ENCODE results near the gene CD101.

Gene CD101

DNA sequence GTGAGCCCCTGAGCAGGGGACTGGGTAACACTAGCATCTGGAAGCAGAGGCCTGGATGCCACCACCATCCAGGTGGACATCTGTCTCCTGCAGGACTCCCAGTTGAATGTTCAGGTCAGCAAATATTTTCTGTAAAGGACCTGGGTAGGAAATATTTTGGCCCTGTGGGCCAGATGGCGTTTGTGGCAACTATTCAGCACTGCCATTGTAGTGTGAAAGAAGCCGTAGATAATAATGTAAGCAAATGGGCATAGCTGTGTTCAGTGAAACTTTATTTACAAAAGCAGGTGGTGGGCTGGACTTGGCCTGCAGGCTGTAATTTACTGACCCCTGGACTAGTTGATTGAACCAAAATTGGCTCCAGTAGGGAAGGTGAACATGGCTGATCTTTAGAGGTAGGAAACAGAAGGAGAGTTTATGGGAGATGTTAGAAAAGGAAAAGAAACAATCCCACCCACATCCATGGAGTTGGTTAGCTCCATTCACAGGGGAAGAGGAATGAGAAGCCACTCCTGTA lies 20.0 kb upstream of the CD101 start:
- TF ChIP-seq CTCF (conservative IDR thresholded peaks at IDR 0.05; ENCODE audit: low read length) = no peak
- no peak for DNase-seq (ENCODE audit: low read depth)
- H3K4me3 ChIP-seq (ENCODE audit: low read length) = no peak overlapping the region

GRCh38 chr1:116982319-116983004 lies 19.1 kb upstream of the CD101 start:
- no peak for DNase-seq (ENCODE audit: low read depth)
- no peak for TF ChIP-seq CTCF (conservative IDR thresholded peaks at IDR 0.05; ENCODE audit: low read length)
- H3K4me3 ChIP-seq (ENCODE audit: low read length) = no peak overlapping the region

DNA sequence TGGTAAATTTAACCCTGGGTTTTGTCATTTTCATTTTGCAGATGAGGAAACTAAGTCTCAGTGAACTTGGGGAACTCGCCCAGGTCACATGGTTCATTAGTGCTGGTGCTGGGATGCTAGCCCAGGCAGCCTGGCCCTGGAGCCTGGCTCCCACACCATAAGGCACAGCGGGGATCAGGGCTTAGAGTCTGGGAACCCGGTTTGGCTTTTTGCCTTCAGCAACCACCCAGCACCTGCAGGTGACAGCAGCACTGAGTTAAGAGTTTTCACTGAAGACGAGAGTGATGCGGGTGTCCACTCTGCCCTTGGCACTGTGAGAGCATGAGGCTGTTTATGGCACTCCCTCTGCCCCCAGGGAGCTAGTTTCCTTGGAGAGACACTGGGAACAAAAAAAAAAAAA lies 18.4 kb upstream of the CD101 start:
- no peak for DNase-seq (ENCODE audit: low read depth)
- no peak overlapping the region for H3K4me3 ChIP-seq (ENCODE audit: low read length)
- no peak for TF ChIP-seq CTCF (conservative IDR thresholded peaks at IDR 0.05; ENCODE audit: low read length)

DNA sequence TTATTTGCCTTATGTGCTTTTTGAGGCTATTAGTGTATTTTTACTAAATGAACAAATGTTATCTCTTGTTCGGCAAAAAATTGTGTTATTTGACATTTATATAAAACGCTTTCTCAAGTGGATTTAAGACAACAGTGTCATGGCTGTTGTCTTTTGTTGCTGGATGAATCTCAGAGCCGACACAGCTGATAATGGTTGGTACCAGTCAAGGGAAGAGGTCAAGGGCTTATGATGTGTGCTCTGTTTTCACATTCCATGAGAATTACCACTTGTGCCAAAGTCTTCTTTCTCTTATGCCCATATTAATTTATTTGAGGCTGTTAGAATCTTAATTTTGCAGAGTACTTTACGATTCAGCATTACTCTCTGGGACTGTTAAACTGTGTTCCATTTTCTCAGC lies 17.9 kb upstream of the CD101 start:
- TF ChIP-seq CTCF (conservative IDR thresholded peaks at IDR 0.05; ENCODE audit: low read length) = no peak
- no peak overlapping the region for H3K4me3 ChIP-seq (ENCODE audit: low read length)
- no peak for DNase-seq (ENCODE audit: low read depth)

- no peak for TF ChIP-seq CTCF (conservative IDR thresholded peaks at IDR 0.05; ENCODE audit: low read length)
- peak; percentile 20 for DNase-seq (ENCODE audit: low read depth)
- no peak overlapping the region for H3K4me3 ChIP-seq (ENCODE audit: low read length)
Measured at GRCh38 chr1:116984406-116985160, 17.0 kb upstream of the CD101 start.

DNA sequence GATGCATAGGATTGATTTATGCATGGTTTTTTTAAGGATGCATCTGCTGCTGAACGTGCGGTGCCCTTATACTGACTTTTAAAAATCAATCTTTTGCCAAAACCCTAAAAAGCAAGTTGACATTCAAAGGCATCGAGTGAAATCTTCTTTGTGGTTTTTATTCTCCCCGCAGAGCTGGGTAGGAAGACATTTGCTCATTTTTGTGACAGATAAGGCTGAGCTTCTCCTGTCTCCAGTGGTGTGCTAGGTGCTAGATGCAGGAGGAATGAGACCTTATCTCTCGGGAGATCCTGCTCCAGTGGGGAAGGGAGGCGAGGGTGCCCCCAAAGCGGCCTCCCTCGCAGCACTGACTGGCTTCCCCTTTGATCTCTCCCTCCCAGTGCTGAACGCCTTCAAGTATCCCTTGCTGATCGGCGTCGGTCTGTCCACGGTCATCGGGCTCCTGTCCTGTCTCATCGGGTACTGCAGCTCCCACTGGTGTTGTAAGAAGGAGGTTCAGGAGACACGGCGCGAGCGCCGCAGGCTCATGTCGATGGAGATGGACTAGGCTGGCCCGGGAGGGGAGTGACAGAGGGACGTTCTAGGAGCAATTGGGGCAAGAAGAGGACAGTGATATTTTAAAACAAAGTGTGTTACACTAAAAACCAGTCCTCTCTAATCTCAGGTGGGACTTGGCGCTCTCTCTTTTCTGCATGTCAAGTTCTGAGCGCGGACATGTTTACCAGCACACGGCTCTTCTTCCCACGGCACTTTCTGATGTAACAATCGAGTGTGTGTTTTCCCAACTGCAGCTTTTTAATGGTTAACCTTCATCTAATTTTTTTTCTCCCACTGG lies 14.9 kb upstream of the CD101 start:
- DNase-seq (ENCODE audit: low read depth) = no peak

More for the DNA sequence above, 14.9 kb upstream of the CD101 start:
- H3K4me3 ChIP-seq (ENCODE audit: low read length) = no peak overlapping the region
- TF ChIP-seq CTCF (conservative IDR thresholded peaks at IDR 0.05; ENCODE audit: low read length) = no peak

All from AG10803 (cell line).